SHP77 (cell line): ENCODE measurements around the gene LSAMP.
"Not testable (repeated sequence)": the region's sequence is repeated elsewhere in the genome, so short reads cannot be mapped to it uniquely, and the experiment has no call there.

Experiments used
- DNase-seq, 2 experiments: peaks; one replicate each; lab custom pipeline; 2025; lab: John Stamatoyannopoulos, UW

Gene LSAMP

DNA sequence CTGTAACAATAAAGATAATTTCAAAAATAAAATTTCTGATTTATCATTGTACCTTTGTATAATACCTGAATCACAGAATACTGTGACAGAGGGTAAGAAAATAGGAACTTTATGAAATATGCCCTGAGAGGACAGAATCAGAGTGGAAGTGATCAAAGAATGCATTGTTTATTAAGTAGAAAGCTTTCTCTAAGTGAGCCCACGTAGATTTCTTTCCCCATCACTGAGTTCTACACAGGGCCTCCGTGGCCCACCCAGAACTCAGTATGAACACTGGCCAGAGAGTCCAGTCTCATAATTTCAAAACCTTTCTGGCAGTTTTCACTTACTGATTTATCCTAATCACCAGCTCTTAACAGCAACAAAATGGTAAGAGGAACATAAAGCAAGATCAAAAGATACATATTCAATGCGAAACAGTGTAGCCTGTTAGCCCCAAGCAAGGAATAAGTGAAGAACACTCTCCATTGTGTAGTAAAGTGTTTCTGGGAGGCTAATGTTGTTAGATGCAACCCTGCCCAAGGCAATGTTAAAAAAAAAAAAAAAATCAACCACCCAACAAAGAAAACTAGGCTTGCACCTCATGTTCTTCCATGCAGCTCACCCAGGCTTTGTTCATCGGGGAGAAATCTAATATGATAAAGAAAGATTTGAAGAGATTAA is 341.3 kb downstream of the LSAMP start:
- DNase-seq = no peak

DNA sequence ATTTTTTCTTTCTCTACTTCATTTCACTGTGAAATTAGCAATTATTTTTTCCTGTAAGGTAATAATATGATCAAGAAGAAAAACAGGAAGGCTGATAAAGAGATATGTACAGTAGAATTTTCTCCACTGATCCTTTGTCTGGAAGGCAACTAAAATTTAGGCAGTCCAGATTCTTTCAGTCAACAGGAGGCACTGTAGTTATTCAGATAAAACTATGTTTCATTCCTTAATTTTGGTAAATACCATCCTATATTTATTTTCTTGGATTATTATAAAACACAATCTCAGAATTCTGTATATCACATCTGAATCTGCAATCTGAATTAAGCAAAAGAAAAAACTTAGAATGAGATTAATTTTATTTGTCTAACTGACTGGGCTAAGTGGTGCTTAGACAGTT is 343.2 kb downstream of the LSAMP start:
- no peak for DNase-seq

DNA sequence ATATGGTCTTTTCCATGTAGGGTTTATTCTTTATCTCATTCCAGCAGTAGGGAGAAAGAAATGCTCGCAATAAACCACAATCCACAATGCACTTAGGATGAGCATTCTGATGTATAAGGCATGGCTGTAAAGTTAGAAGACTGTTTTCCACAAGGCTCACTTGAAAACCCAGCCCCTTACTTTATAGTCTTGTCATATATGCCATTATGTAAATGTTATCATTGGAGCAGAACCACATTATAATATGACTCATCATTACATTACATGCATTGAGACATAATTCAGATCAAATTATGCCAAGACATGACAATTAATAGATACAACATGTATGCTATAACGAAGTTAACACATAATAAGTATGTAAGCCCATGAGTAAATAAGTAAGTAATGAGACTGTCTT is 348.1 kb downstream of the LSAMP start:
- DNase-seq = no peak

DNA sequence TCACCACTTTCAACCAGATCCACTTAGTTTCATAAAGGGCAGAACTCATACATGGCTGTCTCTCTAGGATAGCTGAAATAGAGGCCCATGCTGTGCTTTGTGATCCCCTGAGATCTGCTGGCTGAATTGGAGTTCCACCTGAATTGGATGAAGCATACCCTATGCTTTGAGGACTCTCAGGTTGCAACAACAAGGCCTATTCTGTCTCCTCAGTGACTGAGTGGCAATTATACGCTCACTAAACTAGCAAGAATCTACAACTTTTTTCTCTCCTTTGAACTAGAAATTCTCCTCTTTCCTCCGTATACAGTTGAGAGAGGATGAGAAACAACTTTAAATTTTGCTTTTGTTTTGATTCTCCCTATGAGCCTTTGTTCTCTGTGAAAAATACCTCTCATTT is 348.7 kb downstream of the LSAMP start:
- no peak for DNase-seq

DNA sequence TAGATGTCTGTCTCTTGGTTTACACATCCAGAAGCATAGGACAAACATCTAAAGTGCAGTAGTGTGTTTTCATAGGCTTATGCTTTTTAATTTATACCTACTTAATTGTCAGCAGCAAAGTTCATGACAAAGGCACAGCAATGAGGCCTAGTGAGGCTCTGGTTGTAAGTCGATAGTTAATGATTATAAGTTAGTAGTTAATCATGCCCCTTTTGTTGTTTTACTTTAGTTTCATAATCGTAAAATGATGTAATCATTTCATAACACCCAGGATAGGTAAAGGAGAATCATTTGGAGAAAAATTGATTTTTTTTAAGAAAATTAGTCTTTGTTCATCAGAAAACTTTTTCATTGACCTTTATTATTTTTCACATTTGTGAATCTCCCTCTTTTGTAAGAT is 351.9 kb downstream of the LSAMP start:
- no peak for DNase-seq

DNA sequence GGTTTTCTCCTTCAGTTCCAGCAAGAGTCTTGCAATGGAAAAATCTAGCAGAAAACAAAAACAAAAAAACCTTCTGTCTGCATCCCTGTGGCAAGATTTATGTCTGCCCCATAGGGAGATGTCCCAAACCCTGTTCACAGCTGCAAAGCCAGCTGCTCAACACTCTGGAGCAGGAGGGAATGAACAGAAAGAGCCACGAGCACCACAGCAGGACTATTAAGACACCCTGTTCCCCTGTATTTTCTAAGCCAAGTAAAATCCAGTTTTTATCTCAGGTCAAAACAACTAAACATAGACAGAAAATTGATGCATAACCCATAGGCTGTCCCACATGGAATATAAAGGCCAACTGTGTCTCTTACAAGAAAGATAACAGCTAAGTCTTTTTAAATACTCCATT is 357.9 kb downstream of the LSAMP start:
- DNase-seq = no peak

DNA sequence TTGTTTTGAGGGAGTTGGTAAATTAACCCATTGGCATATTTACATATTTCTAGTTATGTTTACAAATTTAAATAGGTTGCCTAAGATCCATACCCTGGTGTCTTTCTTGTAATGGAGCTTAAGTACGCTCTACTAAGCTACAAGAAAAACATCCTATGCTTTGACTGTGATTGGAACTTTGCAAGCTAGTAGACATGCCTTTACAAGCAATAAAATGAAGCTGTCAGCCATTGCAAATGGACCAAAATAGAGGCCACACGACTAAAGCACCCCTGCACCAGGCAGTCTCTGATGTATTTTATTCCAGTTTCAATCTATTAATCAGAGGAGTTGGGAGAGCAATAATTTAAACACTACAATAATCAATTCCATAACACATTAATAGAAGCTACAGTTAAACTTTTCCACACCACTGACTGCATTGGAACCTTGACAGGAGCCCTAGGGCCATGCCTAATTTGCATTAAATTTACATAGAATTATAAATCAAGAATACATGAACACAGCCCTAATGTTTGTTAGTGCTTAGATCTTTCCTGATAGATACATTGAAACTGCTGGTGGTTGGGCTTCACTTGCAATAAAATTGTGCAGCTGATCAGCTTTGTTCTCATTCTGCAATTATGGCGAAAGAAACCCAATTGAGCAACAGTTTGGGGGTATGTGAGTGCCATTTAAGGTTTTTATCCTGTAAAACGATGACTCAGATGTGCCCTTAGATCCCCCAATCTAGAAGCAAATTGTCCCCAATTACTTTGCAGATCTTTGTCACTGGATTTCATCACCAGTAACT is 360.1 kb downstream of the LSAMP start:
- no peak for DNase-seq

DNA sequence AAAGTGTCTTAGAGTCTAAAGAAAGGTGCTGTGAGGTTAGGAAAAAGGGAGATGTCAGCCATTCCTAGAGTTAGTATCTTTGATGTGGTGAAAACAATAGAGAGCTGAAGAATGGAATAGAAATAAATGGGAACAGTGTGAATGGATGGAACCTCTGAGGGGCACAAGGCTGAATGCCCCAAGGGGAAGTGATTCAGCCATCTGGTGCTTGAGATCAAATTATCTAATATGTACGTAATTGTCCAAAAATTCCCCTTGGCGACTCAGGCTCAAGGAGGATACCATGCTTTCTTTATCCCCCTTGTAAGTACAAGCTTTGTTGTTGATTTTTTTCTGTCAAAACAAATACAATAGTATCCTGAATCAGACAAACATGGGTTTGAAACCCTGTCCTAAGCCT is 361.6 kb downstream of the LSAMP start:
- DNase-seq = no peak

DNA sequence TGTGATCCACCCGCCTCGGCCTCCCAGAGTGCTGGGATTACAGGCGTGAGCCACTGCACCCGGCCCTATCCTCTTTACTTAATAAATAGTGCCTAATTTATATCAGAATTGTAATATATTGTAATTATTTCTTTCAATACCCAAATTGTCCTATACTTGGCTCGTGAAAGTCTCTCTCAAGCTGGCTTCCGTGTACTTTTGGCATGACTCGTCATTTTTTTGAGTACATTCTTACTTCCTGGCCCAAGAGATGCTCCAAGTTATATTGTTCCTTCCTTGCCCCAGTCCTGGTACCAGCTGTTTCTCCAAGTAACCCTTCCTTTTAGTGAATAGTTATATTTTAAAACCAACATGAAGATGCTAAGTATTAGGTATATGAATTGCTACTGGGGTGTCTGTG is 366.7 kb downstream of the LSAMP start:
- DNase-seq = no peak

DNA sequence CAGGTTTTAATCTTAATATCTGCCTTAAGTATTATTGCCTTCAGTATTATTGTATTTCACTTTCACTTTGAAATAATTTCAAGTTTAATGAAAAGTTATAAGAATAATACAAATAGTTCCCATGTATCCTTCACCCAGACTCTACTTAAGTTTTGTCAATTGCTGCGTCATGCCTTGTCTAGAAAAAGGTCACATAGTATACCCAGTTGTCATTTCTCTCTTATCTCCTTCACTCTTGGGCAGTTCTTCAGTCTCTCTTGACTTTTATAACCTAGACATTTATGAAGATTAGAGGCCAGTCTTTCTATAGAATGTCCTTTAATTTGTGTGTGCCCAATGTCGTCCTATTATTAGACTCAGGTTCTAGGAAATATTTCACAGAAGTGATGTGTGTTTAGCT is 367.7 kb downstream of the LSAMP start:
- no peak for DNase-seq

DNA sequence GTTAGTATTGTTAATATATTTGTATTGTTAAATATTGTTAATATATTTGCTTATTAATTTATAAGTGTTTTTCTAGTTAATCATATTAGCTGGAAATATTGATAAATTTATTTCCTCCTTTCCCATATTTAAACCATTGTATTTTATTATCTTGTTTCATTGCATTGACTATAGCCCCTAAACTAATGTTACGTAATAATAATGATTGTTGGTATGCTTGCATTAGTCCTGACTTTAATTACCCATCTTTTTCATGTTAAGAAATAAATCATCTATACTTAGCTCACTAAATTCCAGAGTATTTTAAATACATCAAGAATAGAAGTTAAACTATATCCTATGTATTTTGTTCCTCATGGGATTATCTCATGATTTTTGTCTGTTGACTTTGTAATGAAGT is 368.2 kb downstream of the LSAMP start:
- DNase-seq = no peak

DNA sequence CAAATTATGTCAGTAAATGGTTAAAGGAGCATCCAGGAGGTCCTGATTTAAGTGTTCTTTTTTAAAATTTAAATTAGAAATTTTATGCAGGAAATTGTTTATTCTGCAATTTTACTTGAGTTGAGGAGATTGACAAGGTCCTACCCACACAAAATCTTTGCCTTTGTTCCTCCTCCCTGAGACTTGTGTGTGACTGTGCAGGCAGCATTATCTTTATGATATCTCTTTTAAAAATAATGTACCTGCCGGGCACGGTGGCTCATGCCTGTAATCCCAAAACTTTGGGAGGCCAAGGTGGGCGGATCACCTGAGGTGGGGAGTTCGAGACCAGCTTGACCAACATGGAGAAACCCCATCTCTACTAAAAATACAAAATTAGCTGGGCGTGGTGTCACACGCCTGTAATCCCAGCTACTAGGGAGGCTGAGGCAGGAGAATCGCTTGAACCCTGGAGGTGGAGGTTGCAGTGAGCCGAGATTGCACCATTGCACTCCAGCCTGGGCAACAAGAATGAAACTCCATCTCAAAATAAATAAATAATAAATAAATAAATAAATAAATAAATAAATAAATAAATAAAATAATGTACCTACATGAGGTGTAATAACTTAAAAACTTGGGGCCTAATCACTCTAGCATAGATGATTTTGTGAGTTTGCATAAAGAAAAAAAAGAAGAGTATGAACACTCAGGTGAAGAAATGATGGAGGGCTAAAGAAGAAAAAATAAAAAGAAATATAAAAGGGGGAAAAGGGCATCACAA is 374.6 kb downstream of the LSAMP start:
- not testable (repeated sequence) for DNase-seq

DNA sequence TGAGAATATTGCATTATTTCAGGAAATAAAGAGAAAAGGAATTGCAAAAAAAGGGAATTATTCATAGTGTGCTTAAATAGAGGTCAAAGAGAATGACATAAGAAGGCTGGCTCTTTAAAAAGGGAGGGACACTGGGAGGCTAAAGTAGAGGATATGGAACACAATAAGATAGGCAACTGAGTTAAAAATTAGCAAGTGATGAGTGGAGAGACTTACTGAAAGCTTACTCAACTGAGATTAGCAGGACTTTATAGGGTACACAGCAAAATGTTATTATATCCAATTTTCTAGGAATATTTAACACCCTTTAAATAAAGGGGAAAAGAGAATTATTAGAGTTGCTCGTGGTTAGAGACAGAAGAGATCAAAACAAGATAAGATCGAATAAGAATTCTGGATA is 375.2 kb downstream of the LSAMP start:
- DNase-seq = no peak

DNA sequence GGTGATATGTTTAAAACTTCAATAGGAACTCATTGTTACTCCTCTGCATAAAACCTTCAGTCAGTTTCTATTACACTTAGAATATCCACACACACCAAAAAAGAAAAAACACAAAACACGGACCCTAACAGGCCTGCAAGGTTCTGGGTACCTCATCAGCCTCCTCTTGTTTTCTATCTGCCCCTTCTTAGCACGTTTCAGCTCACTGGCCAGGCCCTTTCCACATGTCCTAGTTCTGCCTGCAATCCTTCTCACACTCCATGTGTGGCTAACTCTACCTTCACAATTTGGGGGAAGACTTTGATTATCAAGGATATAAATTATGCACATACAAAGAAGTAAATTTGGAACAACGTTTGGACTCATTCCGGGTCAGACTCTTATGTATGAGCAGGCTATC is 376.3 kb downstream of the LSAMP start:
- no peak for DNase-seq

DNA sequence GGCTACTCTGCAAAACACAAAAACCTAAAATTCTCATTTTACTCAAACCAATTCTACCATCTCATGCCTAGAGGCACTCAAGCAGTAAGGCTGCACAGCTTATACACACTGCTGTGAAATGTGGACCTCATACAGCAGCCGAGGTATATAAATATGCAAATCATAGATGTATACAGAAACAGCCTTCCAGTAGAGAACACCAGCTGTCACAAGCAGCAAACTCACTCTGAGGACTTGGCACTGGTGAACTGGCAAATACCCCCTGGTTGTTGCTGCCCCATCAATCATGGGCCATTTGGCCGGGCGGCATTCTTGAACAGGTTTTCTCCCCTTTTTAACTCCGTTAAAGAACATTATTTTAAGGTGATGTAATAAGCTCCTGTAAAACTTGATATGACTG is 378.0 kb downstream of the LSAMP start:
- DNase-seq = no peak

DNA sequence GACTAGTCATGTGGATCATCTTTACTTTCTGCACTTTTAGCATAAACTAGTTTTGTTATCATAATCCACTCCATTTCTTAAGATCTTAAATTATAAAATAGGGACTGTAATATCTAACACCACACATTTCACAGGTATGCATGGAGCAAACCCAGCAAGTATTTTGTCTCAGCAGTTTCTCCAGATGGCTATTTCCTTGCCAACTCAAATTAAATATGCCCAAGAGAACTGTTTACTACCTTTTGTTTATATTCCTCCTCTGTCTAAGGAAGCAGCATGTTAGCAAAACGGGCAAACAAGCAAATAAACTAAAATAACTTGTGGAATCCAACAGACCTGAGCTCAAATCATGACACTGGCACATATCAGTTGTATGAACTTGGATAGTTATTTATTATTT is 379.8 kb downstream of the LSAMP start:
- no peak for DNase-seq

DNA sequence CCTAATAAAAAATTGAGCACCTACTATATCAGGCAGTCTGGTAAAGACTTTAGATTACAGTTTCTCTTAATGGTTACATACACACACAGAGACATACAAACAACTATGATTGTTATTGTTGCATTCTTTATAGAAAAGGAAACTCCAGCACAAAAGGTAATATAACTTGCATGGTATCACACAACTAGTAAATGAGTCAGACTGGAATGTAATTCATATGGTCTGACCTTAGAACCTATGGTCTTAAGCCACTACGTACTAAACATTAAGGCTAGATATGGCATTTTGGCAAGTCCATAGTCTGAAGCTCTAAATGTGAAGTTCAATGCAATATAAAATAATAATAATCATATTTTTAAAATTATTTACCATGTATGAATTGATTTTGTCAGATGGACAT is 380.6 kb downstream of the LSAMP start:
- DNase-seq = no peak

DNA sequence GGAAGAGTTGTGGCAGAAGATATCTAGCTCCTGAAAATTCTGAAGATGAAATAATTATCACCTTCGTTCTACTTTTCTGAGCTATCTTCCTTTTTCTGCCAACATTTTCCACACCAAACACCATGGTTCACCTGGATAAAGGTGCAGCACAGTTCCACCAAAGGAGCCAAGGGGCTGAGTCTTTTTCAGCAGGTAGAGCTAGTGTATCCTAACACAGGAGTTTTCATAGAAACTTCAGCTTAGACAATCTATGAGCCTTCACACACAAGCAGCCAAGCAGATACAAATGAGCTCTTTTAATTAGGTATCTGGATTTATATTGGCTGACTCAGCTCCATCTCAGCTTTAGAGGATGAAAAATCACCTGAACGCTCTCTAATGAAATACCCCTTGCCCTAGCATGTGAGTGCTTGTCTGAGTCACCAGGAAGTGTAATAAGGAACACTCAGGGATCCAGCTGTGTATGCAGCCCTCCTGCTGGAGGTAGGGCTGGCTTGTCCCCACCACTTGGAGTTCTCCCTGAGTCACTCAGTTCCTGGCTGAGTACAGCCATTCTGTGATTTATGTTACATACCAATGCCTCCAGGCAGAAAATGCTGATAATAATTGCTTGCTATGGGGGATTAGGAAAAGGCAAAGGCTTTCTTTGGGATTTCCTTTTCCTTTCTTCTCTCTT is 385.7 kb downstream of the LSAMP start:
- peak; percentile 5 to 6 for DNase-seq

DNA sequence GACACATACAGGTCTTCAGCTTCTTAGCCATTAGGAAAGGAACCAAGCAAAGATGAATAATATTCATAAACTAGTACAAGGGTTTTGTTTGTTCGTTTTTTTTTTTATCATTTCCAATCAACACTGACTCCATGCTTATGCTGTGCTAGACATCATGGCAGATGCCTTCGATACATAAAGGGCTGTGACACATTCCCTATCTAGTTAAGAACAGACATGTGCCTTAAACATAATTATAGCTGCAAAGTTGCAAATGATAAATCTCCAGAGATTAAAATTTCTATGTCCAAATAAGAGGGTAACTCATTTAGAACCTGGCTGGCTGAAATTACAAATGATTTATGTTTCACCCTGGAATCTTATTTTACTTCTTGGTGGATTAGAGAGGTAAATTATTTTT is 386.4 kb downstream of the LSAMP start:
- DNase-seq = no peak

DNA sequence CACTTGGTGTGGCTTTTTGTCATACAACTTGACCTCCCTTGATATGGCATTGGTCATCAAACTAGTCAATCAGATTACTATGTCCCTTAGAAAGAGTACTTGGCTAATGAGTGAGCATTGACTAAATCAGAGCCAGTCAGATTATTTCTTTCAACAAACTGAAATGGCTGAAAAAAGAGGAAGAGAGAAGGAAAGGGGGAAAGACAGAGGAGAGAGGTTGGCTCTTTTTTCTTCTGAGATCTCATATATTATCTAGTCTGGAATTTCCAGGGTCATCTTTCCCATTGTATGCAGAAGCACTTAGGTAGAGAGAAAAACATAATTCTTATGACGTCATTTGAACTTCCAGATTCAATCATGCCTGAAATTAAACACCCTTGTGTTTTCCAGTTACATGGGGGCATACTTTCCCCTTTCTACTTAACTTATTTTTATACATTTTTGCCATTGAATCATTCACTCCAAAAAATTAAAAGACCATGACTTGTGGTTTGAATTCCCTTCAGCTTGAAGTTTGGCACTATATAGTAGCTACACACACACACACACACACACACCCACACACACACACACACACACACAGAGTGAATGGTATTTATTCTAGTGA is 387.8 kb downstream of the LSAMP start:
- no peak for DNase-seq

DNA sequence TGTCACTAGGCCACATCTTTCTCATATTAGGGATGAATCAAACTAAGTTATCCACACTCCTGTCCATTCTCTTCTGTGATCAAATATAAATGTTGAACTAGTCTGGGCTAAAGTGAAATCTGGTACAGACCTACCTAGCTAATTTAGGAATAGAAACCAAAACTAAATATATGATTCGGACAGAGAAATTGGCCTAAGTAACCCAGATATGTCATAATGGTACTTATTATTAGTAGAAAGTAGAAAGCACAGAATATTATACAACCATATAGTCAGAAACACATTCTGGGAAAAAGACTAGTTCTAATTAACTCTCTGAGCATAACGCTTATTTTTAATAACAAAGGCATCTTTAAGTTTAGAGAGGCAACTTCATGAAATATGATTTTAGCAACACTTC is 389.0 kb downstream of the LSAMP start:
- no peak for DNase-seq

DNA sequence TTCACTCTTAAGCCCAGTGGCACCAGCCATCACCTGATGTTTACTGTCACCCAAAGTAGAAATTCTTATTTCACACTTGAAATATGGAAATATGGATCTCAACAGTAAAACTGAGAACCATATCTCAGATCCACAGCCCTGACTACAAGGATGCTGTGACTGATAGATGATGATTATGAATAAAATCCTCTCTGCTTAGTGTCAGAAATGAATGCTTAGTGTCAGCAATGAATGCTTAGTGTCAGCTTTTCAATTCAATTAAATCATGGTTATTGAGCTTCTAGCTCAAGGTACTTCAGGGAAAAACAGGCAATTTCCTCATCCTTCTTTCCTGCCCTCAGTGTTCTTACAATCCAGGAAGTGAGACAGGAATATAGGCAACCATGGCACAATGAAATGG is 392.3 kb downstream of the LSAMP start:
- DNase-seq = no peak
